H1 (cell line): ENCODE measurements around the gene ZNF548. TPM values are rescaled to one million over a fixed set of nuclear protein-coding genes. Genes with fewer than 3 reads are reported as not detected.

ENCODE experiments used
- BACH1 ChIP-seq: IDR thresholded peaks from 2 replicates; pipeline ENCODE4 v1.6.1; 2012; ENCODE audit warnings: low read length, improper control_type of control experiment
- CBX5 ChIP-seq: fragments of 300-800, 300-1000 bp; sonication (generic); IDR thresholded peaks from 2 replicates; pipeline ENCODE4 v1.7.1; 2016; ENCODE audit warnings: antibody characterized with exemption, low read length, low read depth
- CHD2 ChIP-seq: IDR thresholded peaks from 2 replicates; pipeline ENCODE4 v1.6.1; 2012; ENCODE audit warnings: low read length, improper control_type of control experiment
- CHD7 ChIP-seq: fragments of 300-600 bp; sonication (generic); IDR thresholded peaks from 2 replicates; pipeline ENCODE4 v1.7.1; 2012; ENCODE audit warnings: low read length, moderate library complexity, mild to moderate bottlenecking, inconsistent platforms; ENCODE audit not compliant: insufficient replicate concordance
- CTBP2 ChIP-seq: IDR thresholded peaks from 2 replicates; pipeline ENCODE4 v1.7.0; 2011; ENCODE audit warnings: borderline replicate concordance, mild to moderate bottlenecking, moderate library complexity, mixed read lengths, low read length; ENCODE audit not compliant: insufficient read depth, insufficient read length
- SIN3A ChIP-seq, 2 experiments: IDR thresholded peaks in 1 of 2; conservative IDR thresholded peaks in 1 of 2; 2 replicates each; pipeline ENCODE4 v1.6.1; 2011 to 2012; ENCODE audit warnings: low read length in 2 of 2, improper control_type of control experiment in 1 of 2, low read depth in 1 of 2, mild to moderate bottlenecking in 1 of 2
- TBP ChIP-seq: IDR thresholded peaks from 2 replicates; pipeline ENCODE4 v1.6.1; 2011; ENCODE audit warnings: low read depth, low read length, improper control_type of control experiment
- polyA plus RNA-seq, 7 experiments: library from polyadenylated mRNA; depleted of rRNA in 3 of 7; stranded (reverse) in 5 of 7; unstranded in 2 of 7; fragments of >200 nt in 5 of 7; fragments of 200-250 nt in 2 of 7; gene quantifications; 1 replicate in 5 of 7; 2 replicates in 1 of 7; 4 replicates in 1 of 7; pipeline versions ENCODE4 v1.2.1 to v1.2.3, GENCODE V29; 2011 to 2013; ENCODE audit warnings: missing spikeins in 2 of 7, mixed read lengths in 2 of 7
- total RNA-seq: library from RNA; stranded (reverse); fragmentation: NEBNext Ultra II Directional; extraction: Animal tissue kit (Norgen Biotek cat#: 25700); gene quantifications from 2 replicates; pipeline ENCODE4 v1.2.1, GENCODE V29; 2021

Gene ZNF548
- total and polyA plus RNA-seq, 2 of the 8 experiments (the other 6 are each of a cell fraction or from before 2014, with no cell fraction given): 7.4 to 9.9 TPM

- TF ChIP-seq TBP (peak; percentile 91), BACH1 (no peak), CBX5 (no peak), CTBP2 (peak; percentile 75), SIN3A (conservative IDR thresholded peaks at IDR 0.05 in 1 of 2, IDR thresholded peaks at IDR 0.05 in 1 of 2; ENCODE audit: low read depth in 1 of 2, low read length in 2 of 2) (peak; percentile 88 to 98), CHD7 (no peak), CHD2 (peak; percentile 81)
Measured at GRCh38 chr19:57362997-57363687, 26.5 kb upstream of the ZNF548 start, which contains the start of the genes TRAPPC2B and ZNF547 (continued).
